DMS 273 (cell line): ENCODE data around the gene TRMT2A.

Experiments
- DNase-seq: peaks from one replicate; lab custom pipeline; 2025; ENCODE audit not compliant: unreplicated experiment; lab: John Stamatoyannopoulos, UW

TRMT2A gene

GRCh38 chr22:20135806-20136602 lies 19.0 kb upstream of the TRMT2A start:
- DNase-seq, result no peak

- no peak for DNase-seq
Measured at GRCh38 chr22:20135265-20135664, 18.2 kb upstream of the TRMT2A start.

GRCh38 chr22:20133930-20134549 lies 17.0 kb upstream of the TRMT2A start:
- no peak for DNase-seq

GRCh38 chr22:20132686-20133246 lies 15.7 kb upstream of the TRMT2A start:
- no peak for DNase-seq

DNA sequence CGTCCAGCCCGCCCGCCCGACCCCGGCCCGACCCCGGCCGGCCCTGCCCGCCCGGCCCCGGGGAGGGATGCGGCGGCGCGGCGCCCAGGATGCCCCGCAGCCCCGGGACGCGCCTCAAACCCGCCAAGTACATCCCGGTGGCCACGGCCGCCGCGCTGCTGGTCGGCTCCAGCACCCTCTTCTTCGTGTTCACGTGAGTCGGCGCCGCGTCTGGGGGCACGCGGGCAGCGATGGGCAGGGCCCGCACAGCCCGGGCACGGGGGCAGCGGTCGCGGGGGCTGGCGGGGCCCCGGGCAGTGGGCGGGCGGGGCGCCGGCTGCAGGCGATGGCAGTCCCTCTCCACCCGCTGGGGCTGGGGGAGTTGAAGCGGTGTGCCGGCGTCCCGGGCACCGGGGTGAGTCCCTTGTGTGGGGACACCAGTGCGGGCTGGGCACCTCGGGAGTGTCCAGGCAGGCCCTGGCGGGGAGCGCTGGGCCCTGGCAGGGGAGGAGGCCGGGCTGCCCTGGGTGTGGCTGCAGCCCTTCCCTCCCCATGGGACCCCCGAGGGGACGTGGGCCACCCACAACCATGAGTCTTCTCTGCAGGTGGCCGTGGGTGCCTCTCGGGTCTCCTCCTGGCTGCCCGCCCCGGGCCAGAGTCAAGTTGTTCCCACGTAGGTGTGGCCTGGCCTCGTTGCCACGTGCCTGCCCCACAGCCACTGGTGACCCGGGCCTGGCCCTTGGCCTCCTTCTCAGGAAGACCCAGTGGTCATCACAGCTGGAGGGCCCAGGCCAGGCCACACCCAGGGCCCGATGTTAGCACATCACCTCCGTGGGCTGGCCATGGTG lies 15.0 kb upstream of the TRMT2A start:
- DNase-seq, result no peak

GRCh38 chr22:20131597-20131858 lies 14.5 kb upstream of the TRMT2A start, which contains the start of gene ZDHHC8:
Gene ZDHHC8 (plus strand): TSS chr22:20131804. CDS start chr22:20131948, 144 bp downstream.
- no peak for DNase-seq

- DNase-seq, result peak; percentile 69
Measured at GRCh38 chr22:20130731-20131596, 13.9 kb upstream of the TRMT2A start.

DNA sequence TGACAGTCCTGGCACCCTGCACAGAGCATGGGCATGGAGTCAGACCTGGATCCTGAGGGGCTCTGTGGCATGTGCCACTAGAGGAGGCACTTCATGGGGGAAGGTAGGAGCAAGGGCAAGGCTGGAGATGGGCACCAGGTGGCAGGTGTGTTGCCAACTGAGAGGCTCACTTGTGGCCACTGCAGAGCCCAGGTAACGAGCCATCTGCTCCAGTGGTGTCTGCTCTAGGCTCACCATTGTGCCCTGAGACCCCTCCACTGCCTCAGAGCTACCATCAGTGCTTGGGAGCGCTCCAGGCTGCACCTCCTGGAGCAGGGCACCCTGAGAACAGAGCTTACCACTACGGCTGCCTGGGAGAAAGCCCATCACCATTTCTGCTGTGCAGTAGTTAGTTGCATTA lies 13.3 kb upstream of the TRMT2A start:
- peak; percentile 40 for DNase-seq

GRCh38 chr22:20129747-20130014 lies 12.7 kb upstream of the TRMT2A start:
- DNase-seq, result no peak

- DNase-seq, result peak; percentile 73
Measured at GRCh38 chr22:20128902-20129746, 12.1 kb upstream of the TRMT2A start.

- DNase-seq, result no peak
Measured at GRCh38 chr22:20128619-20128901, 11.5 kb upstream of the TRMT2A start.

DNA sequence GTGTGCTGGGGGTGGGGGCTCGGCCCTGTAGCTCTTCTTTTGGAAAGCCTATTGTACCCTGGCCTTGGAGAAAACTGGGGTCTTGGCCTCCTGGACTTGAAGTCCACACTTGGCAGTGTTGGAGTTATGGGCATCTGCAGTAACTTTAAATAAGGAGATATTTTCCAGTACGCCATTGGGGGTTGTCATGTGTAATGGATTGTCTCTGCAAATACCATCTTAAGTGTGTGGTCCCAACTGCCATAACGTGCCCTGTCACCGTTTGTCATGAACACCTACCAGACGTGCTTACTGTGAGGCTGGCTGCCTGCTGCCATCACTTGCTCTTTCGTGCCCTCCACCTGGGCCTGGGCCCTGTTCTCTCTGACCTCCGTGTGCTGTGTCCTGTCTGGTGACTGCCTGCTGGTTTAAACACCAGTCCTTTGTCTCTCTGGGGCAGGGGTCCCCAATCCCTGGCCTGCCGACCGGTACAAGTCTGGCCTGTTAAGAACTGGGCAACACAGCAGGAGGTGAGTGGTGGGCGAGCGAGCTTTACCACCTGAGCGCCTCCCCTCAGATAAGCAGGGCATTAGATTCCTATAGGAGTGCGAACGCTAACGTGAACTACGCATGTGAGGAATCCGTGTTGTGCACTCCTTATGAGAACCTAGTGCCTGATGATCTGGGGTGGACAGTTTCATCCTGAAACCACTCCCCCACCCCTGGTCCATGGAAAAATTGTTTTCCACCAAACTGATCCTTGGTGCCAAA lies 11.0 kb upstream of the TRMT2A start:
- peak; percentile 40 for DNase-seq

DNA sequence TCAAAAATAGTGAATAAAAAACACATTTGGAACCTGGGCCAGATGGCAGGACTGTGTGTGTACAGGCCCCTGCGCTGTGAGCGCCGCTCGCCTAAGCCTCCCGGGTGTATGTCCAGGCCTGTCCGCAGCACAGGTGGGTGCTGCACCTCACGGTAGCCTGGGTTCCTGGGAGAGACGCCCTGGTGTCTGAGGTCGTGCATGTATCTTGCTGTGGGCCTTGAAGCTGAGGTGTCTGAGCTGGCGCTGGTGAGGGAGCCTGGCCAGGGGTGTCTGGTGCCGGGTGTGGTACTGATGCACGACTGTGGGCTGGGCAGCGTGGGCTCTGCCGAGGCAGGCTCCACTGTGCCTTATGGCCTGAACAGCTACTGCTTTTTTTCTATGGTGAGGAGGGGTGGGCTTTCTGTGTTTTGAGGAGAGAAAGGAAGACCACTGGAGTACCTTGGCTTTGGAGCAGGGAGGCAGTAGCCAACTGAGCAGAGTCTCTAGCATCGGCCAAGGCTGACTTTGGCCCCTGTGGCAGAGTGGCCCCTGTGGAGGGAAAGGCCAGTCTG lies 10.4 kb upstream of the TRMT2A start:
- no peak for DNase-seq

GRCh38 chr22:20126284-20127029 lies 9.4 kb upstream of the TRMT2A start:
- peak; percentile 36 for DNase-seq

DNA sequence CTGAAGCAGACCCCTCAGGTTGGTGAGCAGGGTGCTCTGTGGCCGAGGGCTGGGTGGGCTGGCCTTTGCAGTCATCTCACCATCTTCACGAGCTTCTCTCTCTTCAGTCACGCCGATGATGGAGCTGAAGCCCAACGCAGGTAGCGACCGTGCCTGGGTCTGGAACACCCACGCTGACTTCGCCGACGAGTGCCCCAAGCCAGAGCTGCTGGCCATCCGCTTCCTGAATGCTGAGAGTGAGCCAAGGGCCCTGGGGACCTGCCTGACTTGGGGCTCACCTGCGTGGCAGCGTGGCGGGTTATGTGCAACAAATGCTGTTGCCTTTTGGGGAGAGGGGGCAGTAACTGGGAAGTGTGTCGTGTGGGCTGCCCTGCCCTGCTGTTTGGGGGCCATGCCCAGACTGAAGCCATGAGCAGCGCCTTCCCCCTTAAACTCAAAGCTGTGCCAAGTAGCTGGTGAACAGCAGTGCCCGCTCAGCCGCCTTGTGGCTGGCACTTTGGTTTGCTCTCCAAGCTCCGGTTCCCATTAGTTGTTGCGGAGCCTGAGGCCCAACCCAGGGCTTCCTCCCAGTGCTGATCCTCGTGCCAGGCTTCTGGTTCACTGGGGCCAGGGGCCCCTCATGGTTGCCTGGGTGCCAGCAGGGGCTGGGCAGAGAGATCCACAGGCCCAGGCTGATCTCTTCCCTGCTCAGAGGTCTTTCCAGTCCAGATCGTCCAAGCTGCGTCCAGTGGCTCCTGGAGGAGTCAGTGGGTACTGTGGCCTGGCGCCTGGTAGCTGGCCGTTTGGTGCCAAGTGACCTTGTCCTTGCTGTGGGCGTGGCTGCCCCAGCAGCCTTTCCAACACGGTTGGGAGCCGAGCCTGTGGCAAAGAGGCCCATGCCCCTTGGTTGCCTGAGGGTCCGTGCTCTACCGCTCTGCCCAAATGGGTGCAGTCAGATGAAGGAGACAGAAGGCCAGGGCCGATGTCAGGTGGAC lies 8.5 kb upstream of the TRMT2A start:
- no peak for DNase-seq

DNA sequence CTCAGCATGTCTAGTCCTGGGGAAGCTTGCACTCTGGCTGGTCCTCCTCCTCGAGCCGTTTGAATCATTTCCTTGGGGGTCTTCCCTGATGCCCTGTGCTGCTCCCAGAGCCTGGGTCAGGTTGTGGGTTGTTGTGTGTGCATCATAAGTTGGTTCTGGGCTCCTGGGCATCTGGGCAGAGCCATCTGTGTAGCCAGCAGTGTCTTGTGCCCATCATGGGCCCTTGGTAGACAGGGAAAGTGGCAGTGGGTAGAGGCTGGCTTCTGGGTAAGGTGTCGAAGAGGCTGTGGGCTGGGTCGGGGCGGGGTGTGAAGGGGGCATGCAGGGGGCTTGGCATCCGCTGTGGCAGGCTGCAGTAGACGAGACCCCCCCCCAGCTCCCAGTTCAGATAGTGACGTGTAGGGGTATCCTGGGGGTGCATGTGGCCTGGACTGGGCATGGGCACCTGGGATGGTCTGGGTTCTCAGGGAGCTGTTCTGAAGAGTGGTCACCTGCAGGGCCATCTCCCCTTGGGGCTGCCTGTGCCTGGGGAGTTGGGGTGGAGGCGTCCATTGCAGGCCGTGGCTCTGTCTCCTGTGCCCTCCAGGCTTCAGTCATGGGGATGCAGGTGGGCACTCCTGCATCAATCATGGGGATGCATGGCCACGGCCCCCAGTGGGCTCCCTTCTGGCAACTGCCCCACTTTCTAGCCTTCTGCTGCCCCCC lies 7.2 kb upstream of the TRMT2A start:
- no peak for DNase-seq
